ENCODE data around the gene RGS11. TPM values are rescaled to one million over a fixed set of nuclear protein-coding genes. Genes with fewer than 3 reads are reported as not detected.

RGS11 gene
- total and polyA plus RNA-seq, 2 experiments from 2014 or later, result 0.74 to 1.8 TPM

- no peak for TF ChIP-seq EZH2phosphoT487 (IDR thresholded peaks at IDR 0.05; ENCODE audit: unreplicated experiment)
- no peak for TF ChIP-seq STAT1 (IDR thresholded peaks at IDR 0.05; ENCODE audit: unreplicated experiment)
- no peak for TF ChIP-seq EZH2 (IDR thresholded peaks at IDR 0.05; ENCODE audit: low read depth, unreplicated experiment)
- TF ChIP-seq, protein P1, sequence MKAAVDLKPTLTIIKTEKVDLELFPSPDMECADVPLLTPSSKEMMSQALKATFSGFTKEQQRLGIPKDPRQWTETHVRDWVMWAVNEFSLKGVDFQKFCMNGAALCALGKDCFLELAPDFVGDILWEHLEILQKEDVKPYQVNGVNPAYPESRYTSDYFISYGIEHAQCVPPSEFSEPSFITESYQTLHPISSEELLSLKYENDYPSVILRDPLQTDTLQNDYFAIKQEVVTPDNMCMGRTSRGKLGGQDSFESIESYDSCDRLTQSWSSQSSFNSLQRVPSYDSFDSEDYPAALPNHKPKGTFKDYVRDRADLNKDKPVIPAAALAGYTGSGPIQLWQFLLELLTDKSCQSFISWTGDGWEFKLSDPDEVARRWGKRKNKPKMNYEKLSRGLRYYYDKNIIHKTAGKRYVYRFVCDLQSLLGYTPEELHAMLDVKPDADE (IDR thresholded peaks at IDR 0.05), result no peak
- no peak for TF ChIP-seq ZNF331 (CRISPR knock-in tag; IDR thresholded peaks at IDR 0.05; ENCODE audit: low read depth)
- no peak for TF ChIP-seq JUNB (IDR thresholded peaks at IDR 0.05; ENCODE audit: unreplicated experiment)
These were observed 41.8 kb upstream of the RGS11 start (continued) for GRCh38 chr16:317583-317982.

DNA sequence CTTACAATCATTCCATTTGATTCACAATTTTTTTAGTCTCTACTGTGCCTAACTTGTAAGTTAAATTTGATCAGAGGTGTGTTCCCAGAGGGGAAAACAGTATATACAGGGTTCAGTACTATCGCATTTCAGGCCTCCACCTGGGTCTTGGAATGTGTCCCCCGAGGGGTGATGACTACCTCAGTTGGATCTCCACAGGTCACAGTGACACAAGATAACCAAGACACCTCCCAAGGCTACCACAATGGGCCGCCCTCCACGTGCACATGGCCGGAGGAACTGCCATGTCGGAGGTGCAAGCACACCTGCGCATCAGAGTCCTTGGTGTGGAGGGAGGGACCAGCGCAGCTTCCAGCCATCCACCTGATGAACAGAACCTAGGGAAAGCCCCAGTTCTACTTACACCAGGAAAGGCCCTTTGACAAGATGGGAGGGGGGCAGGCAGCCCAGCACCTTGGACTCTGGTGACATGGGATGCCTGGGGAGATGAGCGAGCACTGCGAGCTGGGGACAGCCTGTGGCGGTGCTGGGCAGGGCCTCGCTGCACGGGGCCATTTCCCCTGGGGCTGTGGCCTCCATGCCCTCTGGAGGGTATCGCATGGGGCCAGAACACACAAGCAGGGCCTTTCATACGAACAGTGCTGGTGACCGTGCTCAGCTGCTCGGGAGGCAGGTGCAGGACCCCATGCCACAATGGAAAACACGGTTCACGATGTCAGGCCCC lies 41.2 kb upstream of the RGS11 start:
- Histone ChIP-seq H3F3A (replicated peaks; ENCODE audit: low read depth) (peaks cover 5% of the 10 kb centered on the region), H2AFZ (no peak overlapping the region), H3K27ac (ENCODE audit: low read depth) (no peak overlapping the region), H3K9me2 (ENCODE audit: insufficient read depth) (no peaks in the 10 kb centered on the region), H3K36me3 (ENCODE audit: insufficient read depth) (no peaks in the 10 kb centered on the region), H4K20me1 (replicated peaks; ENCODE audit: insufficient read depth) (peaks cover 56% of the 10 kb centered on the region; the same call in 1 of the 2 replicates), H3K4me3 (no peak overlapping the region), H3K79me2 (replicated peaks; ENCODE audit: insufficient read depth) (peaks cover 73% of the 10 kb centered on the region), H3K27me3 (ENCODE audit: insufficient read depth) (no peaks in the 10 kb centered on the region), H3K4me2 (no peak overlapping the region), H3K4me1 (ENCODE audit: insufficient read depth) (peaks cover 3% of the 10 kb centered on the region; the same call in 1 of the 2 replicates)
- peaks cover 31% of the 10 kb centered on the region for H3K36me3 Mint-ChIP-seq (ENCODE audit: low read depth)
- peaks cover 7% of the 10 kb centered on the region for H3K27me3 Mint-ChIP-seq (ENCODE audit: insufficient read depth, low read depth, poor library complexity)
- no peak overlapping the region for H3K4me3 Mint-ChIP-seq
- TF ChIP-seq ZNF331 (CRISPR knock-in tag; IDR thresholded peaks at IDR 0.05; ENCODE audit: low read depth) (no peak), STAT1 (IDR thresholded peaks at IDR 0.05; ENCODE audit: unreplicated experiment) (no peak), EZH2 (IDR thresholded peaks at IDR 0.05; ENCODE audit: low read depth, unreplicated experiment) (no peak), EZH2phosphoT487 (IDR thresholded peaks at IDR 0.05; ENCODE audit: unreplicated experiment) (no peak), ZNF114 (CRISPR knock-in tag; IDR thresholded peaks at IDR 0.05) (no peak), POLR2AphosphoS5 (IDR thresholded peaks at IDR 0.05; ENCODE audit: low read depth) (no peak), CREB1 (CRISPR knock-in tag; IDR thresholded peaks at IDR 0.05; ENCODE audit: low read depth) (no peak), NANOG (IDR thresholded peaks at IDR 0.05; ENCODE audit: borderline replicate concordance) (no peak), JUNB (IDR thresholded peaks at IDR 0.05; ENCODE audit: unreplicated experiment) (no peak)
- TF ChIP-seq, protein P2, sequence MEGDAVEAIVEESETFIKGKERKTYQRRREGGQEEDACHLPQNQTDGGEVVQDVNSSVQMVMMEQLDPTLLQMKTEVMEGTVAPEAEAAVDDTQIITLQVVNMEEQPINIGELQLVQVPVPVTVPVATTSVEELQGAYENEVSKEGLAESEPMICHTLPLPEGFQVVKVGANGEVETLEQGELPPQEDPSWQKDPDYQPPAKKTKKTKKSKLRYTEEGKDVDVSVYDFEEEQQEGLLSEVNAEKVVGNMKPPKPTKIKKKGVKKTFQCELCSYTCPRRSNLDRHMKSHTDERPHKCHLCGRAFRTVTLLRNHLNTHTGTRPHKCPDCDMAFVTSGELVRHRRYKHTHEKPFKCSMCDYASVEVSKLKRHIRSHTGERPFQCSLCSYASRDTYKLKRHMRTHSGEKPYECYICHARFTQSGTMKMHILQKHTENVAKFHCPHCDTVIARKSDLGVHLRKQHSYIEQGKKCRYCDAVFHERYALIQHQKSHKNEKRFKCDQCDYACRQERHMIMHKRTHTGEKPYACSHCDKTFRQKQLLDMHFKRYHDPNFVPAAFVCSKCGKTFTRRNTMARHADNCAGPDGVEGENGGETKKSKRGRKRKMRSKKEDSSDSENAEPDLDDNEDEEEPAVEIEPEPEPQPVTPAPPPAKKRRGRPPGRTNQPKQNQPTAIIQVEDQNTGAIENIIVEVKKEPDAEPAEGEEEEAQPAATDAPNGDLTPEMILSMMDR (conservative IDR thresholded peaks at IDR 0.05; ENCODE audit: low read depth in 2 of 2), result no peak
- TF ChIP-seq, protein P3, sequence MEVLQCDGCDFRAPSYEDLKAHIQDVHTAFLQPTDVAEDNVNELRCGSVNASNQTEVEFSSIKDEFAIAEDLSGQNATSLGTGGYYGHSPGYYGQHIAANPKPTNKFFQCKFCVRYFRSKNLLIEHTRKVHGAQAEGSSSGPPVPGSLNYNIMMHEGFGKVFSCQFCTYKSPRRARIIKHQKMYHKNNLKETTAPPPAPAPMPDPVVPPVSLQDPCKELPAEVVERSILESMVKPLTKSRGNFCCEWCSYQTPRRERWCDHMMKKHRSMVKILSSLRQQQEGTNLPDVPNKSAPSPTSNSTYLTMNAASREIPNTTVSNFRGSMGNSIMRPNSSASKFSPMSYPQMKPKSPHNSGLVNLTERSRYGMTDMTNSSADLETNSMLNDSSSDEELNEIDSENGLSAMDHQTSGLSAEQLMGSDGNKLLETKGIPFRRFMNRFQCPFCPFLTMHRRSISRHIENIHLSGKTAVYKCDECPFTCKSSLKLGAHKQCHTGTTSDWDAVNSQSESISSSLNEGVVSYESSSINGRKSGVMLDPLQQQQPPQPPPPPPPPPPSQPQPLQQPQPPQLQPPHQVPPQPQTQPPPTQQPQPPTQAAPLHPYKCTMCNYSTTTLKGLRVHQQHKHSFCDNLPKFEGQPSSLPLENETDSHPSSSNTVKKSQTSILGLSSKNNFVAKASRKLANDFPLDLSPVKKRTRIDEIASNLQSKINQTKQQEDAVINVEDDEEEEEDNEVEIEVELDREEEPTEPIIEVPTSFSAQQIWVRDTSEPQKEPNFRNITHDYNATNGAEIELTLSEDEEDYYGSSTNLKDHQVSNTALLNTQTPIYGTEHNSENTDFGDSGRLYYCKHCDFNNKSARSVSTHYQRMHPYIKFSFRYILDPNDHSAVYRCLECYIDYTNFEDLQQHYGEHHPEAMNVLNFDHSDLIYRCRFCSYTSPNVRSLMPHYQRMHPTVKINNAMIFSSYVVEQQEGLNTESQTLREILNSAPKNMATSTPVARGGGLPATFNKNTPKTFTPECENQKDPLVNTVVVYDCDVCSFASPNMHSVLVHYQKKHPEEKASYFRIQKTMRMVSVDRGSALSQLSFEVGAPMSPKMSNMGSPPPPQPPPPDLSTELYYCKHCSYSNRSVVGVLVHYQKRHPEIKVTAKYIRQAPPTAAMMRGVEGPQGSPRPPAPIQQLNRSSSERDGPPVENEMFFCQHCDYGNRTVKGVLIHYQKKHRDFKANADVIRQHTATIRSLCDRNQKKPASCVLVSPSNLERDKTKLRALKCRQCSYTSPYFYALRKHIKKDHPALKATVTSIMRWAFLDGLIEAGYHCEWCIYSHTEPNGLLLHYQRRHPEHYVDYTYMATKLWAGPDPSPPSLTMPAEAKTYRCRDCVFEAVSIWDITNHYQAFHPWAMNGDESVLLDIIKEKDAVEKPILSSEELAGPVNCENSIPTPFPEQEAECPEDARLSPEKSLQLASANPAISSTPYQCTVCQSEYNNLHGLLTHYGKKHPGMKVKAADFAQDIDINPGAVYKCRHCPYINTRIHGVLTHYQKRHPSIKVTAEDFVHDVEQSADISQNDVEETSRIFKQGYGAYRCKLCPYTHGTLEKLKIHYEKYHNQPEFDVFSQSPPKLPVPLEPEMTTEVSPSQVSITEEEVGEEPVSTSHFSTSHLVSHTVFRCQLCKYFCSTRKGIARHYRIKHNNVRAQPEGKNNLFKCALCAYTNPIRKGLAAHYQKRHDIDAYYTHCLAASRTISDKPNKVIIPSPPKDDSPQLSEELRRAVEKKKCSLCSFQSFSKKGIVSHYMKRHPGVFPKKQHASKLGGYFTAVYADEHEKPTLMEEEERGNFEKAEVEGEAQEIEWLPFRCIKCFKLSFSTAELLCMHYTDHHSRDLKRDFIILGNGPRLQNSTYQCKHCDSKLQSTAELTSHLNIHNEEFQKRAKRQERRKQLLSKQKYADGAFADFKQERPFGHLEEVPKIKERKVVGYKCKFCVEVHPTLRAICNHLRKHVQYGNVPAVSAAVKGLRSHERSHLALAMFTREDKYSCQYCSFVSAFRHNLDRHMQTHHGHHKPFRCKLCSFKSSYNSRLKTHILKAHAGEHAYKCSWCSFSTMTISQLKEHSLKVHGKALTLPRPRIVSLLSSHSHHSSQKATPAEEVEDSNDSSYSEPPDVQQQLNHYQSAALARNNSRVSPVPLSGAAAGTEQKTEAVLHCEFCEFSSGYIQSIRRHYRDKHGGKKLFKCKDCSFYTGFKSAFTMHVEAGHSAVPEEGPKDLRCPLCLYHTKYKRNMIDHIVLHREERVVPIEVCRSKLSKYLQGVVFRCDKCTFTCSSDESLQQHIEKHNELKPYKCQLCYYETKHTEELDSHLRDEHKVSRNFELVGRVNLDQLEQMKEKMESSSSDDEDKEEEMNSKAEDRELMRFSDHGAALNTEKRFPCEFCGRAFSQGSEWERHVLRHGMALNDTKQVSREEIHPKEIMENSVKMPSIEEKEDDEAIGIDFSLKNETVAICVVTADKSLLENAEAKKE (CRISPR knock-in tag; IDR thresholded peaks at IDR 0.05), result no peak
- TF ChIP-seq, protein P1 (IDR thresholded peaks at IDR 0.05), result no peak
- ATAC-seq (no peak), DNase-seq (ENCODE audit: low spot score) (no peak)
- no peak overlapping the region for H3K27ac Mint-ChIP-seq
- H3K4me1 Mint-ChIP-seq, result peaks cover 23% of the 10 kb centered on the region
- H3K9me3 Mint-ChIP-seq, result no peaks in the 10 kb centered on the region
